Lung (tissue), 12 donors: ENCODE data around the gene TMEM39B. TPM values are rescaled to one million over a fixed set of nuclear protein-coding genes. Genes with fewer than 3 reads are reported as not detected.

Experiments used
- ATAC-seq: fragments of 200-7000 bp; cut with Tn5 transposase; one replicate; pipeline ENCODE4 v1.9.1; 2020; ENCODE audit warnings: moderate number of reproducible peaks; ENCODE audit not compliant: insufficient read depth, low FRiP score
- DNase-seq, 3 donors: peaks; one replicate each; pipeline ENCODE4 v3.0.0-alpha.2; 2013 to 2017
- H3K27ac ChIP-seq, 2 donors: one replicate each; pipeline ENCODE4 v1.5.1; 2013; ENCODE audit warnings: mild to moderate bottlenecking in 2 of 2, moderate library complexity in 2 of 2, control low read depth in 1 of 2, inconsistent platforms in 1 of 2, low read depth in 1 of 2, low read length in 1 of 2
- H3K27me3 ChIP-seq, 3 donors: one replicate each; pipeline ENCODE4 v1.5.1; 2013; ENCODE audit warnings: low read length in 2 of 3; ENCODE audit not compliant: control insufficient read depth in 3 of 3, insufficient read depth in 3 of 3
- H3K36me3 ChIP-seq, 4 donors: one replicate each; pipeline ENCODE4 v1.5.1; 2013; ENCODE audit warnings: low read length in 4 of 4, mild to moderate bottlenecking in 1 of 4, moderate library complexity in 1 of 4; ENCODE audit not compliant: control insufficient read depth in 4 of 4, insufficient read depth in 4 of 4
- H3K4me1 ChIP-seq, 5 donors: one replicate each; pipeline ENCODE4 v1.5.1; 2013; ENCODE audit warnings: low read length in 5 of 5, mild to moderate bottlenecking in 2 of 5, moderate library complexity in 1 of 5; ENCODE audit not compliant: control insufficient read depth in 5 of 5, insufficient read depth in 5 of 5
- H3K4me3 ChIP-seq: one replicate; pipeline ENCODE4 v1.5.1; 2013; ENCODE audit warnings: mild to moderate bottlenecking, control low read depth, moderate library complexity
- H3K9ac ChIP-seq, 2 donors: one replicate each; pipeline ENCODE4 v1.5.1; 2013; ENCODE audit warnings: low read length in 2 of 2, control low read depth in 1 of 2; ENCODE audit not compliant: insufficient read depth in 1 of 2
- H3K9me3 ChIP-seq, 4 donors: one replicate each; pipeline ENCODE4 v1.5.1; 2013; ENCODE audit warnings: low read length in 3 of 4, mild to moderate bottlenecking in 1 of 4, moderate library complexity in 1 of 4; ENCODE audit not compliant: control insufficient read depth in 4 of 4, insufficient read depth in 3 of 4
- CTCF ChIP-seq: IDR thresholded peaks from 2 replicates; pipeline ENCODE4 v1.5.1; 2012; ENCODE audit warnings: mild to moderate bottlenecking; ENCODE audit errors: control extremely low read depth, extremely low read depth
- WGBS, 2 donors: extraction: QIAGEN DNeasy Blood & Tissue Kit; methylation state at CpG; one replicate each; pipeline ENCODE4 v1.1.7; 2013; 5-methylcytosine and 5-hydroxymethylcytosine counted together
- polyA plus RNA-seq, 2 donors: library from polyadenylated mRNA; stranded (reverse); fragments of 200-250 nt; gene quantifications; one replicate each; pipeline ENCODE4 v1.2.1, GENCODE V29; 2013
- total RNA-seq, 2 donors: library from RNA; depleted of rRNA in 1 of 2; stranded (reverse); fragments of >200 nt in 1 of 2; gene quantifications; one replicate each; pipeline ENCODE4 v1.2.1, GENCODE V29; 2014 to 2021
- donor health status: control.
- donor health status: control.
- donor health status: Bipolar disorder and iron deficiency.
- donor health status: healthy.
- donor health status: DM: yes; HTN: yes; CAD: no.

Gene TMEM39B
- total and polyA plus RNA-seq, 4 donors, result 7.6 to 23.8 (median 13.6) TPM

DNA sequence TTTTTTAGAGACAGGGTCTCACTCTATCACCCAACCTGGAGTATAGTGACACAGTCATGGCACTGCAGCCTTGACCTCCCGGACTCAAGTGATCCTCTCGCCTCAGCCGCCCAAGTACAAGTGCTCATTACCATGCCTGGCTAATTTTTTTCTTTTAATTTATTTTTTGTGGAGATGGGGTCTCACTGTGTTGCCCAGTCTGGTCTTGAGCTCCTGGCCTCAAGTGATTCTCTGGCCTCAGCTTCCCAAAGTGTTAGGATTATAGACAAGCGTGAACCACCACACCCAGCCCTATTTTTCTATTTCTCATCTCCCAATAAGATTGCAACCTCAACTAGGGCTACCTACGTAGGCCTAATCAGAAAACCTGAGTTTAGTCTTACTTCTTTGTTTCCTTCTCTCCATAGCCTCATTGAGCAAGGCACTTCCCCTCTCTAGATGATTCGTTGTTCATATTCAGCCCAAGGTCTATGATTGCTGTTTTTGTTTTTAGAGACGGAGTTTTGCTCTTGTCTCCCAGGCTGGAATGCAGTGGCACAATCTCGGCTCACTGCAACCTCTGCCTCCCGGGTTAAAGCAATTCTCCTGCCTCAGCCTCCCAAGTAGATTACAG is 34.0 kb downstream of the TMEM39B start:
- no peak overlapping the region for H3K9ac ChIP-seq
- ATAC-seq (no peak), DNase-seq (no peak)
- no peak for TF ChIP-seq CTCF
- no peaks in the 10 kb centered on the region for H3K27me3 ChIP-seq
- H3K27ac ChIP-seq, result no peak overlapping the region
- peaks cover 0 to 10% (median 7%) of the 10 kb centered on the region in 5 donors for H3K4me1 ChIP-seq
- H3K9me3 ChIP-seq, result no peaks in the 10 kb centered on the region
- 73 to 85% methylated on average over 9 of the region's 9 CpGs for WGBS, 2 donors
- H3K36me3 ChIP-seq, result peaks cover 0 to 5% (median 5%) of the 10 kb centered on the region in 4 donors
- no peak overlapping the region for H3K4me3 ChIP-seq

GRCh38 chr1:32107742-32108661 is 35.3 kb downstream of the TMEM39B start, which contains the start of gene KPNA6:
Gene KPNA6, plus strand, starts transcription at chr1:32108056. Its CDS starts 75 bp downstream, at chr1:32108131.
- no peaks in the 10 kb centered on the region for H3K9me3 ChIP-seq
- H3K9ac ChIP-seq, result peak within 1 kb of the TSS; percentile 81 to 92
- peaks cover 0 to 15% (median 7%) of the 10 kb centered on the region in 5 donors for H3K4me1 ChIP-seq
- peak within 1 kb of the TSS; percentile 89 to 97 for H3K27ac ChIP-seq
- 0% methylated on average over 45 of the region's 45 CpGs for WGBS, 2 donors
- TF ChIP-seq CTCF, result peak; percentile 6
- peak; percentile 95 to 98 (median 97) for DNase-seq
- peak; percentile 88 for ATAC-seq
- peak within 1 kb of the TSS; percentile 99 for H3K4me3 ChIP-seq
- no peaks in the 10 kb centered on the region for H3K27me3 ChIP-seq
- H3K36me3 ChIP-seq, result peaks cover 0 to 5% (median 0%) of the 10 kb centered on the region in 4 donors

DNA sequence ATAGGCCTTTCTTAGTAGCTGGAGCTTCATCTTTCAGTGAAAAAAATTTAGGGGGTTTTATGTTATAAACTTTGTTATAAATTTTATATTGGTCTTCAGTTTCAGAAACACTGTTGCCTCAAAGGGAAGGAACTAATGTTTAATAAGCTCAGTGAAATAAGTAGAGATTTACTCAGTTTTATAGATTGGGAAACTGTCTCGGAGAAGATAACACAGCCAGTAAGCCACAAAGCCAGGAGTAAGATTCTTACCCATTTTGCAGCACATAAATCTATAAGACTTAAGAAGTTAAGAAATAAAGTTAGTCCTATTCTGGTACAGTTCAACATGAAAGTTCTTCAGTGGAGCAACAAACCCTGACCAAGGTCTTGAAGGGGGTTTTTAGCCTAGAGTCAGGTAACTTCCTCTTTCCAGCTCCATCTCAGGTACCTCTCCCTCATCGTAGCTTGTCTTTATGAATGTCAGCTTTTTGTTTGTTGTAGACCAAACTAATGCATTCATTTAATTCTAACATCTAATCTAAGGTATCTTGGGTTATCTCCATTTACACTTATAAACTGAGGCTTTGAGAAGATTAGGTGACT is 38.4 kb downstream of the TMEM39B start:
- H3K27ac ChIP-seq, result no peak overlapping the region
- H3K36me3 ChIP-seq, result peaks cover 0 to 4% (median 0%) of the 10 kb centered on the region in 4 donors
- no peaks in the 10 kb centered on the region for H3K27me3 ChIP-seq
- WGBS, 2 donors, result 79 to 82% methylated on average over 2 of the region's 2 CpGs
- no peak overlapping the region for H3K4me3 ChIP-seq
- no peak overlapping the region for H3K9ac ChIP-seq
- no peak for TF ChIP-seq CTCF
- H3K9me3 ChIP-seq, result no peaks in the 10 kb centered on the region
- DNase-seq (no peak), ATAC-seq (no peak)
- H3K4me1 ChIP-seq, result peaks cover 0 to 18% (median 7%) of the 10 kb centered on the region in 5 donors
